GM12878 (cell line): ENCODE data around the gene TSHZ2. TPM values are rescaled to one million over a fixed set of nuclear protein-coding genes. Genes with fewer than 3 reads are reported as not detected.

Experiments
- ATAC-seq: fragments of 200-7000 bp; cut with Tn5 transposase; 3 replicates; pipeline ENCODE4 v1.9.1; 2020; ENCODE audit warnings: mild to moderate bottlenecking, moderate library complexity
- BruUV-seq: library from RNA; stranded (reverse); fragments of 400-500 nt; replicated peaks from 2 replicates; lab custom pipeline; 2021; lab: Mats Ljungman, UMichigan
- CTCF ChIA-PET: fragments of 300-600 bp; sonication (Branson Sonifier 250); formaldehyde crosslinking; extraction: SDS; loops from one replicate; lab custom pipeline; 2021; ENCODE audit warnings: inconsistent platforms; lab: Yijun Ruan, JAX
- POLR2A ChIA-PET: fragments of 350-600 bp; formaldehyde crosslinking; extraction: SDS; loops from one replicate; lab custom pipeline; 2021; ENCODE audit warnings: inconsistent platforms; lab: Charles Lee
- RAD21 ChIA-PET: fragments of 300-600 bp; sonication (Branson Sonifier 250); formaldehyde crosslinking; loops from one replicate; lab custom pipeline; 2023; ENCODE audit warnings: antibody characterized with exemption; ENCODE audit not compliant: unreplicated experiment; lab: Charles Lee
- SMC1A ChIA-PET: fragments of 300-600 bp; sonication (Branson Sonifier 250); formaldehyde crosslinking; loops from one replicate; lab custom pipeline; 2023; ENCODE audit not compliant: unreplicated experiment, uncharacterized antibody; lab: Charles Lee
- DNase-seq: peaks from one replicate; pipeline ENCODE4 v3.0.0-alpha.2; 2011; ENCODE audit warnings: low read depth, low spot score
- FAIRE-seq: peaks from 3 replicates; lab custom pipeline; 2011; peaks lifted over from hg19 to GRCh38; lab: Jason Lieb, UNC
- H2AFZ ChIP-seq: 2 replicates; pipeline ENCODE4 v1.6.0; 2011; ENCODE audit warnings: low read depth, low read length, control low read depth; ENCODE audit not compliant: control insufficient read depth
- H3K27ac ChIP-seq: 2 replicates; pipeline ENCODE4 v1.5.1; 2011; ENCODE audit warnings: control low read depth; ENCODE audit not compliant: control insufficient read depth, insufficient read depth
- H3K27me3 ChIP-seq, 2 experiments: replicated peaks in 1 of 2; 2 replicates each; pipeline versions ENCODE4 v1.6.0 to v1.6.1; 2011; ENCODE audit warnings: low read length in 1 of 2; ENCODE audit not compliant: control insufficient read depth in 2 of 2, insufficient read depth in 2 of 2
- H3K36me3 ChIP-seq, 2 experiments: 2 replicates each; pipeline ENCODE4 v1.5.1; 2011; ENCODE audit warnings: low read length in 1 of 2; ENCODE audit not compliant: control insufficient read depth in 2 of 2, insufficient read depth in 2 of 2
- H3K4me1 ChIP-seq: 2 replicates; pipeline ENCODE4 v1.6.1; 2011; ENCODE audit warnings: mild to moderate bottlenecking, low read length, moderate library complexity, mixed read lengths; ENCODE audit not compliant: control insufficient read depth, insufficient read depth
- H3K4me2 ChIP-seq: 2 replicates; pipeline ENCODE4 v1.6.0; 2011; ENCODE audit warnings: control low read depth; ENCODE audit not compliant: control insufficient read depth, insufficient read depth
- H3K4me3 ChIP-seq: fragments of 200-600 bp; sonication (generic); 2 replicates; pipeline ENCODE4 v1.5.1; 2016
- H3K79me2 ChIP-seq: 2 replicates; pipeline ENCODE4 v1.6.0; 2011; ENCODE audit warnings: low read length; ENCODE audit not compliant: control insufficient read depth, insufficient read depth
- H3K9ac ChIP-seq: 2 replicates; pipeline ENCODE4 v1.8.0; 2011; ENCODE audit warnings: low read length, control low read depth, mixed read lengths; ENCODE audit not compliant: control insufficient read depth, insufficient read depth
- H3K9me3 ChIP-seq: replicated peaks from 3 replicates; pipeline ENCODE4 v1.5.1; 2011; ENCODE audit warnings: mild to moderate bottlenecking, low read length; ENCODE audit not compliant: control insufficient read depth, insufficient read depth
- H4K20me1 ChIP-seq: 2 replicates; pipeline ENCODE4 v1.6.0; 2011; ENCODE audit not compliant: control insufficient read depth, insufficient read depth
- CBFB ChIP-seq: IDR thresholded peaks from 2 replicates; pipeline ENCODE4 v1.6.1; 2016; ENCODE audit warnings: antibody characterized with exemption, low read depth
- EED ChIP-seq: sonication (generic); IDR thresholded peaks from 2 replicates; pipeline ENCODE4 v1.6.1; 2016; ENCODE audit warnings: antibody characterized with exemption, low read depth
- FOS ChIP-seq: IDR thresholded peaks from 3 replicates; pipeline ENCODE4 v1.6.1; 2011; ENCODE audit warnings: borderline replicate concordance; ENCODE audit not compliant: insufficient read length; ENCODE audit errors: extremely low read depth
- IRF4 ChIP-seq: IDR thresholded peaks from 2 replicates; pipeline ENCODE4 v1.6.1; 2011; ENCODE audit warnings: low read depth, low read length
- KAT2A ChIP-seq: conservative IDR thresholded peaks from 2 replicates; pipeline ENCODE4 v1.6.1; 2011; ENCODE audit warnings: low read depth, low read length; ENCODE audit not compliant: control insufficient read depth
- NFXL1 ChIP-seq: fragments of 450-650 bp; IDR thresholded peaks from 2 replicates; pipeline ENCODE4 v1.6.1; 2017; ENCODE audit warnings: antibody characterized with exemption, mild to moderate bottlenecking, borderline replicate concordance
- RUNX3 ChIP-seq: IDR thresholded peaks from 2 replicates; pipeline ENCODE4 v1.6.1; 2012; ENCODE audit warnings: low read length, inconsistent platforms
- SREBF2 ChIP-seq: IDR thresholded peaks from 2 replicates; pipeline ENCODE4 v1.6.1; 2012; ENCODE audit warnings: mild to moderate bottlenecking, low read length
- WRNIP1 ChIP-seq: IDR thresholded peaks from 2 replicates; pipeline ENCODE4 v1.6.1; 2011; ENCODE audit warnings: low read depth, low read length, improper control_type of control experiment, borderline replicate concordance
- ZBTB11 ChIP-seq: fragments of 450-650 bp; formaldehyde crosslinking; IDR thresholded peaks from 2 replicates; pipeline ENCODE4 v1.5.0; 2022; ENCODE audit warnings: mild to moderate bottlenecking, missing genetic modification characterization
- ZNF207 ChIP-seq: fragments of 450-650 bp; IDR thresholded peaks from 2 replicates; pipeline ENCODE4 v1.6.1; 2014; ENCODE audit warnings: antibody characterized with exemption, mild to moderate bottlenecking, borderline replicate concordance
- ZNF217 ChIP-seq: fragments of 450-650 bp; IDR thresholded peaks from 2 replicates; pipeline ENCODE4 v1.6.1; 2017; ENCODE audit warnings: antibody characterized with exemption, mild to moderate bottlenecking
- ZNF687 ChIP-seq: fragments of 450-650 bp; IDR thresholded peaks from 2 replicates; pipeline ENCODE4 v1.6.1; 2017; ENCODE audit warnings: mild to moderate bottlenecking, moderate library complexity
- WGBS: methylation state at CpG from one replicate; pipeline ENCODE4 v1.1.6; 2016; ENCODE audit warnings: low lambda C conversion rate; ENCODE audit not compliant: insufficient replicate concordance, insufficient coverage; ENCODE audit errors: missing lambda C conversion rate; 5-methylcytosine and 5-hydroxymethylcytosine counted together
- in situ Hi-C: fragments of 300-500 bp; cut with MboI; formaldehyde crosslinking; loops from 9 replicates; pipeline ENCODE4 v1.14.3; 2018; ENCODE audit warnings: mixed read lengths
- intact Hi-C: fragments of 100-400 bp; cut with micrococcal nuclease; formaldehyde crosslinking; loops from one replicate; pipeline ENCODE4 v1.14.2; 2022; ENCODE audit not compliant: unreplicated experiment
- polyA plus RNA-seq, 11 experiments: library from polyadenylated mRNA; depleted of rRNA in 4 of 11; unstranded in 6 of 11; stranded (reverse) in 5 of 11; fragments of >200 nt; fragmentation: Nextera tagmentation in 4 of 11; fragmentation: Illumina TruSeq in 1 of 11; extraction: Ambion mirVana in 4 of 11; extraction: Trizol in 1 of 11; gene quantifications; 1 replicate in 1 of 11; 2 replicates in 10 of 11; pipeline versions ENCODE4 v1.2.1 to v1.2.3, GENCODE V29; 2011 to 2016; ENCODE audit warnings: inconsistent platforms in 2 of 11, missing spikeins in 2 of 11, low read depth in 1 of 11
- total RNA-seq, 4 experiments: library from RNA; depleted of rRNA in 3 of 4; stranded (reverse); fragments of >200 nt in 3 of 4; fragmentation: Illumina TruSeq in 1 of 4; extraction: Trizol in 1 of 4; gene quantifications; 2 replicates each; pipeline versions ENCODE4 v1.2.1 to v1.2.3, GENCODE V29; 2013 to 2021

Gene TSHZ2
- total and polyA plus RNA-seq, 10 of the 15 experiments (the other 5 are each of a cell fraction or from before 2014, with no cell fraction given): 0.01 to 0.86 (median 0.13) TPM; not detected in 2

- TF ChIP-seq EED (no peak), WRNIP1 (no peak)
Measured at GRCh38 chr20:53296025-53296424, 323.9 kb downstream of the TSHZ2 start (continued).

GRCh38 chr20:53296451-53297153 lies 324.4 kb downstream of the TSHZ2 start:
- in situ Hi-C loops (no loop called here), intact Hi-C loops (no loop called here)
- H3K9ac ChIP-seq: no peak overlapping the region
- no peak overlapping the region for H3K27ac ChIP-seq
- ChIA-PET CTCF (interaction anchor here (0.6 kb wide), 2 partner anchors 294 to 871 kb away, joined by 3 to 4 read pairs; no protein-coding TSS in a partner anchor), RAD21 (no interaction called here), SMC1A (interaction anchor here (0.6 kb wide), 3 partner anchors 193 to 1855 kb away, joined by 3 to 4 read pairs (median 3); no protein-coding TSS in a partner anchor), POLR2A (no interaction called here)
- no peaks in the 10 kb centered on the region for H3K79me2 ChIP-seq
- DNase-seq (no peak), FAIRE-seq (no peak), ATAC-seq (no peak)
- H4K20me1 ChIP-seq: no peaks in the 10 kb centered on the region
- H3K9me3 ChIP-seq: no peaks in the 10 kb centered on the region
- no peaks in the 10 kb centered on the region for H3K4me1 ChIP-seq
- 38% methylated on average over 2 of the region's 2 CpGs for WGBS
- BruUV-seq: no TSS peak
- TF ChIP-seq WRNIP1 (no peak), KAT2A (no peak), FOS (no peak), ZNF207 (no peak), CBFB (no peak), SREBF2 (no peak), EED (no peak), NFXL1 (no peak), ZNF687 (no peak), IRF4 (no peak), ZNF217 (no peak), RUNX3 (no peak), ZBTB11 (CRISPR knock-in tag) (no peak)
- no peak overlapping the region for H3K4me3 ChIP-seq
- H3K36me3 ChIP-seq: no peaks in the 10 kb centered on the region
- H3K4me2 ChIP-seq: no peak overlapping the region
- no peak overlapping the region for H2AFZ ChIP-seq
- peaks cover 0 to 4% of the 10 kb centered on the region in 2 experiments; a peak in 3 of 4 replicates for H3K27me3 ChIP-seq
